HepG2 (cell line): ENCODE results near the gene ST6GALNAC6. TPM values are rescaled to one million over a fixed set of nuclear protein-coding genes. Genes with fewer than 3 reads are reported as not detected.

Experiments used
- ATAC-seq: fragments of 200-7000 bp; cut with Tn5 transposase; 3 replicates; pipeline ENCODE4 v1.9.1; 2020; ENCODE audit warnings: mild to moderate bottlenecking, moderate library complexity
- BruUV-seq: library from RNA; stranded (reverse); fragments of 400-500 nt; replicated peaks from 2 replicates; lab custom pipeline; 2021; lab: Mats Ljungman, UMichigan
- CTCF ChIA-PET: fragments of 300-600 bp; formaldehyde crosslinking; extraction: SDS; loops from one replicate; lab custom pipeline; 2021; ENCODE audit warnings: low total read pairs, inconsistent platforms, low intra/inter-chr PET ratio; lab: Yijun Ruan, JAX
- POLR2A ChIA-PET: fragments of 350-600 bp; sonication (Branson Sonifier 250); formaldehyde crosslinking; loops from one replicate; lab custom pipeline; 2020; ENCODE audit warnings: antibody characterized with exemption, inconsistent platforms; lab: Yijun Ruan, JAX
- DNase-seq: peaks from one replicate; pipeline ENCODE4 v3.0.0-alpha.2; 2015; ENCODE audit warnings: low spot score
- FAIRE-seq: peaks from 3 replicates; lab custom pipeline; 2011; peaks lifted over from hg19 to GRCh38; lab: Jason Lieb, UNC
- H2AFZ ChIP-seq: one replicate; pipeline ENCODE4 v1.6.1; 2011; ENCODE audit warnings: low read length, inconsistent platforms
- H3K27ac ChIP-seq: fragments of 300-600 bp; 3 replicates; pipeline ENCODE4 v1.8.0; 2011; ENCODE audit warnings: mixed run types, mild to moderate bottlenecking, mixed read lengths, low read length, inconsistent platforms; ENCODE audit not compliant: insufficient read depth; ENCODE audit errors: extremely low read length
- H3K27me3 ChIP-seq, 2 experiments: fragments of 200-600 bp in 1 of 2; 2 replicates in 1 of 2; 3 replicates in 1 of 2; pipeline versions ENCODE4 v1.6.0 to v1.8.0; 2011; ENCODE audit warnings: low read length in 2 of 2, mild to moderate bottlenecking in 2 of 2, moderate library complexity in 2 of 2, inconsistent platforms in 1 of 2; ENCODE audit not compliant: insufficient read depth in 2 of 2, control insufficient read depth in 1 of 2
- H3K36me3 ChIP-seq, 2 experiments: fragments of 200-600 bp in 1 of 2; replicated peaks in 1 of 2; 2 replicates in 1 of 2; 3 replicates in 1 of 2; pipeline versions ENCODE4 v1.5.1 to v1.8.0; 2011; ENCODE audit warnings: low read length in 2 of 2, inconsistent platforms in 1 of 2; ENCODE audit not compliant: insufficient read depth in 2 of 2, control insufficient read depth in 1 of 2
- H3K4me1 ChIP-seq: 2 replicates; pipeline ENCODE4 v1.5.1; 2012; ENCODE audit warnings: low read length, inconsistent platforms; ENCODE audit not compliant: insufficient read depth
- H3K4me2 ChIP-seq: 2 replicates; pipeline ENCODE4 v1.6.0; 2011; ENCODE audit warnings: low read depth, low read length, inconsistent platforms
- H3K4me3 ChIP-seq, 3 experiments: fragments of 200-600 bp in 1 of 3; sonication (generic), shearing (Covaris generic) in 1 of 3; replicated peaks in 1 of 3; 2 replicates each; pipeline ENCODE4 v1.5.1; 2011 to 2016; ENCODE audit warnings: low read length in 3 of 3, inconsistent platforms in 2 of 3, low read depth in 2 of 3, mild to moderate bottlenecking in 2 of 3, control low read depth in 1 of 3, mixed read lengths in 1 of 3; ENCODE audit not compliant: insufficient read depth in 1 of 3
- H3K79me2 ChIP-seq: one replicate; pipeline ENCODE4 v1.6.1; 2011; ENCODE audit warnings: low read length, inconsistent platforms; ENCODE audit not compliant: insufficient read depth
- H3K9ac ChIP-seq: 2 replicates; pipeline ENCODE4 v1.6.0; 2011; ENCODE audit warnings: mild to moderate bottlenecking, low read depth, low read length, inconsistent platforms; ENCODE audit not compliant: insufficient read depth
- H3K9me3 ChIP-seq: 2 replicates; pipeline ENCODE4 v1.5.1; 2012; ENCODE audit warnings: mild to moderate bottlenecking, low read length
- H4K20me1 ChIP-seq: 2 replicates; pipeline ENCODE4 v1.6.0; 2011; ENCODE audit warnings: inconsistent platforms, mild to moderate bottlenecking, low read length, moderate library complexity; ENCODE audit not compliant: insufficient read depth
- MED1 ChIP-seq: sonication (generic); formaldehyde crosslinking; IDR thresholded peaks from 2 replicates; pipeline ENCODE4 v1.4.0; 2020; ENCODE audit warnings: missing genetic modification reagents
- MED13 ChIP-seq: sonication (generic); formaldehyde crosslinking; IDR thresholded peaks from 2 replicates; pipeline ENCODE4 v1.5.0; 2020; ENCODE audit warnings: missing genetic modification reagents
- MEIS2 ChIP-seq: sonication (generic); formaldehyde crosslinking; IDR thresholded peaks from 2 replicates; pipeline ENCODE4 v1.9.0; 2021; ENCODE audit warnings: mild to moderate bottlenecking, missing genetic modification reagents
- RFX1 ChIP-seq: fragments of 450-650 bp; IDR thresholded peaks from 2 replicates; pipeline ENCODE4 v1.6.1; 2017
- U2AF1 ChIP-seq: fragments of 200-400 bp; formaldehyde crosslinking; optimal IDR thresholded peaks from 2 replicates; pipeline ENCODE3; 2017; ENCODE audit warnings: mild to moderate bottlenecking, low read depth, low read length
- ZBTB21 ChIP-seq: sonication (generic); formaldehyde crosslinking; IDR thresholded peaks from 2 replicates; pipeline ENCODE4 v1.4.0; 2020; ENCODE audit warnings: missing genetic modification reagents
- WGBS: methylation state at CpG from one replicate; pipeline ENCODE4 v1.1.6; 2017; ENCODE audit warnings: low lambda C conversion rate; 5-methylcytosine and 5-hydroxymethylcytosine counted together
- in situ Hi-C: cut with HindIII; loops from 2 replicates; pipeline ENCODE4 v1.10.0; 2017; ENCODE audit warnings: low pct_unique_long_range_greater_than_20kb; ENCODE audit not compliant: extremely low pct_ligation_motif_present
- intact Hi-C: fragments of 100-400 bp; cut with micrococcal nuclease; formaldehyde crosslinking; loops from one replicate; pipeline ENCODE4 v1.10.0; 2022; ENCODE audit not compliant: unreplicated experiment
- polyA plus RNA-seq, 8 experiments: library from polyadenylated mRNA; depleted of rRNA in 3 of 8; stranded (reverse) in 7 of 8; unstranded in 1 of 8; fragments of >200 nt; fragmentation: Illumina TruSeq in 4 of 8; extraction: Trizol in 4 of 8; gene quantifications; 2 replicates each; pipeline versions ENCODE4 v1.2.1 to v1.2.3, GENCODE V29; 2011 to 2016; ENCODE audit warnings: low read depth in 4 of 8, missing spikeins in 1 of 8, mixed read lengths in 1 of 8; ENCODE audit not compliant: insufficient read depth in 1 of 8
- total RNA-seq, 5 experiments: library from RNA; depleted of rRNA; stranded (reverse); fragments of >200 nt; fragmentation: Illumina TruSeq; extraction: Trizol; gene quantifications; 2 replicates each; pipeline ENCODE4 v1.2.3, GENCODE V29; 2016; ENCODE audit warnings: low read depth in 1 of 5
- TF ChIP-seq, protein P1 (sequence below): sonication (generic); formaldehyde crosslinking; IDR thresholded peaks from 2 replicates; pipeline ENCODE4 v1.8.1; 2023; ENCODE audit warnings: mild to moderate bottlenecking, moderate library complexity, missing genetic modification reagents
- TF ChIP-seq, protein P2 (sequence below): sonication (generic); formaldehyde crosslinking; IDR thresholded peaks from 2 replicates; pipeline ENCODE4 v1.5.0; 2020; ENCODE audit warnings: mild to moderate bottlenecking, missing genetic modification reagents, borderline replicate concordance

ST6GALNAC6 gene
- total and polyA plus RNA-seq, 2 of the 13 experiments (the other 11 are each of a cell fraction or from before 2014, with no cell fraction given), result 18.5 to 65.4 TPM

DNA sequence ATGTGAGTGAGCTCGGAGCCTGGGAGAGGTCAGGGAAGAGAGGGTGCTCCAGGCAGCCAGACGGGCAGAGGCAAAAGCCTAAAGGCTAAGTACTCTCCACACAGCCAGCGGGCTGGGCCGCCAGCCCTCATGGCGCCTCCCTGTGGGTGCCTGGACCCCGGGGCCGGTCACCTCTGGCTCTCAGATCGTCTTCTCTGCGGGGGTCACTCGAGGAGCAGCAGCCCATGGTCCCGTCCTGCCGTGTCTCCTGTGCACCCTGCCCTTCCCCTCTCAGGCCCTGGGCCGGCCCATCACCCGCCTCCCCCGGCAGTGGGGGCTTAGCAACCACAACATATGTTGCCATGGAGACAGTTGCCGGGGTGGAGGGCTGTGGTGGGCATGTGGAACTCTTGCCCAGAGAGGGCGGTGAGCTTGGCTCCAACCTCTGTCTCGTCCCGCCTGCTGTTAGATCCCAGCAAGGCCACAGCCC, 26.1 kb downstream of the ST6GALNAC6 start:
- no TSS peak for BruUV-seq

DNA sequence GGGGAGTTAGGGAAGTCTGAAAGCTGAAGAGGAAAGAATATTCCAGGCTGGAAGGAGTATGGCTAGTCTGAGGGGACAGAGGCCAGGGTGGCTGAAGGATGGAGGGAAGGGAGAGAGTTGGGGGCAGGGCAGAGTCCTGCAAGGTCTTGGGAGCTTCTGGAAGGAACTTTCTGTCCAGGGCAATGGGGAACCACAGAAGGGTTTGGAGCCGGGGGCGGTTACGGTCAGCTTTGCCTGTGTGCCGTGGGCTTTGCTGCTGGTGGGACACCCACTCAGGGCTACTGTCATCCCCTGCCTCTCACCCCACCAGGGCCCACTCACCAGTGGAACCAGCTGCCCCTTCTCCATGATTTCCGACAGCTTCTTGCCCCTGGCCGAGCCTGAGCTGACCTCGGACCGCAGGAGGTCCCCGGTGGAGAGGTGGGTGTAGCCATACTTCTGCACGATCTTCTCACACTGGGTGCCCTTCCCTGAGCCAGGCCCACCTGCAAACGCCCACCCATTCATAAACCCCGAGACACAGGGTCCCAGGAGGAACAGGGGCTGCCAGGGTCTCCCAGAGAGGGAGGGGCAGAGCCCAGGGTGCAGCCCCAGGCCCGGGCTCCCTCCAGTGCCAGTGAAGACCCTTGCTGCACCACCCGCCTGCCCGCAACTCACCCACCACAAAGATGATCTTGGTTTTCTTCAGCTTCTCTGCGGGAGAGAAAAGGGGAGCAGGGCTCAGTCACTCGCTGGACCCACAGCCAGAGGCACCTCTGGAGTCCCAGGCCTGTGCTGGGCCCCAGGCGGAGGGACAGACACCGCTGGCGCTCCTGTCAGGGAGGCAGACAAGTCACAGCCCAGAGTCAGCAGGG, 26.8 kb downstream of the ST6GALNAC6 start:
- Histone ChIP-seq H3K4me2 (no peak overlapping the region), H3K4me3 (no peak overlapping the region), H3K4me1 (peaks cover 33% of the 10 kb centered on the region), H4K20me1 (no peaks in the 10 kb centered on the region), H3K27ac (no peak overlapping the region), H2AFZ (no peak overlapping the region), H3K27me3 (no peaks in the 10 kb centered on the region), H3K79me2 (no peaks in the 10 kb centered on the region), H3K9me3 (no peaks in the 10 kb centered on the region), H3K9ac (no peak overlapping the region), H3K36me3 (no peaks in the 10 kb centered on the region; a peak in 1 of 5 replicates)
- no peak for ATAC-seq
- WGBS, result 92% methylated on average over 11 of the region's 20 CpGs
- no peak for FAIRE-seq
- BruUV-seq, result no TSS peak
- in situ Hi-C loops, result loop anchor here (5.0 kb wide), 1 partner anchor 45 kb away; the partner anchor contains the start of gene ST6GALNAC4
- ChIA-PET CTCF (no interaction called here), POLR2A (no interaction called here)
- DNase-seq, result no peak
- intact Hi-C loops, result no loop called here
- TF ChIP-seq ZBTB21 (no peak), U2AF1 (no peak), MEIS2 (CRISPR knock-in tag) (no peak), MED13 (no peak)
- TF ChIP-seq, protein P1, sequence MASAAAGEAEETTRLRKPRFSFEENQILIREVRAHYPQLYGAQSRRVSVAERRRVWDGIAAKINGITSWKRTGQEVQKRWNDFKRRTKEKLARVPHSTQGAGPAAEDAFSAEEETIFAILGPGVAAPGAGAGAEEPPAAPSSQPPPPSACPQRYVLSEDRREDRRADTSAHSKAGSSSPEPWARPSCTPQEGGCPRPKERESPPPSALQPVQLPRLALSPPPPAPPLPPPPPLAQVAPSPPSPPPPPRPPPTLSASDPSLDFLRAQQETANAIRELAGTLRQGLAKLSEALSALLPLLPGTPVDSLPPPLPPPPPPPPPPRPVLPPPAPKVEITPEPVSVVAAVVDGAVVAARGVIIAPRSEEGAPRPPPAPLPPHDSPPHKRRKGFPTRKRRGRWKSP (CRISPR knock-in tag), result no peak
- TF ChIP-seq, protein P2, sequence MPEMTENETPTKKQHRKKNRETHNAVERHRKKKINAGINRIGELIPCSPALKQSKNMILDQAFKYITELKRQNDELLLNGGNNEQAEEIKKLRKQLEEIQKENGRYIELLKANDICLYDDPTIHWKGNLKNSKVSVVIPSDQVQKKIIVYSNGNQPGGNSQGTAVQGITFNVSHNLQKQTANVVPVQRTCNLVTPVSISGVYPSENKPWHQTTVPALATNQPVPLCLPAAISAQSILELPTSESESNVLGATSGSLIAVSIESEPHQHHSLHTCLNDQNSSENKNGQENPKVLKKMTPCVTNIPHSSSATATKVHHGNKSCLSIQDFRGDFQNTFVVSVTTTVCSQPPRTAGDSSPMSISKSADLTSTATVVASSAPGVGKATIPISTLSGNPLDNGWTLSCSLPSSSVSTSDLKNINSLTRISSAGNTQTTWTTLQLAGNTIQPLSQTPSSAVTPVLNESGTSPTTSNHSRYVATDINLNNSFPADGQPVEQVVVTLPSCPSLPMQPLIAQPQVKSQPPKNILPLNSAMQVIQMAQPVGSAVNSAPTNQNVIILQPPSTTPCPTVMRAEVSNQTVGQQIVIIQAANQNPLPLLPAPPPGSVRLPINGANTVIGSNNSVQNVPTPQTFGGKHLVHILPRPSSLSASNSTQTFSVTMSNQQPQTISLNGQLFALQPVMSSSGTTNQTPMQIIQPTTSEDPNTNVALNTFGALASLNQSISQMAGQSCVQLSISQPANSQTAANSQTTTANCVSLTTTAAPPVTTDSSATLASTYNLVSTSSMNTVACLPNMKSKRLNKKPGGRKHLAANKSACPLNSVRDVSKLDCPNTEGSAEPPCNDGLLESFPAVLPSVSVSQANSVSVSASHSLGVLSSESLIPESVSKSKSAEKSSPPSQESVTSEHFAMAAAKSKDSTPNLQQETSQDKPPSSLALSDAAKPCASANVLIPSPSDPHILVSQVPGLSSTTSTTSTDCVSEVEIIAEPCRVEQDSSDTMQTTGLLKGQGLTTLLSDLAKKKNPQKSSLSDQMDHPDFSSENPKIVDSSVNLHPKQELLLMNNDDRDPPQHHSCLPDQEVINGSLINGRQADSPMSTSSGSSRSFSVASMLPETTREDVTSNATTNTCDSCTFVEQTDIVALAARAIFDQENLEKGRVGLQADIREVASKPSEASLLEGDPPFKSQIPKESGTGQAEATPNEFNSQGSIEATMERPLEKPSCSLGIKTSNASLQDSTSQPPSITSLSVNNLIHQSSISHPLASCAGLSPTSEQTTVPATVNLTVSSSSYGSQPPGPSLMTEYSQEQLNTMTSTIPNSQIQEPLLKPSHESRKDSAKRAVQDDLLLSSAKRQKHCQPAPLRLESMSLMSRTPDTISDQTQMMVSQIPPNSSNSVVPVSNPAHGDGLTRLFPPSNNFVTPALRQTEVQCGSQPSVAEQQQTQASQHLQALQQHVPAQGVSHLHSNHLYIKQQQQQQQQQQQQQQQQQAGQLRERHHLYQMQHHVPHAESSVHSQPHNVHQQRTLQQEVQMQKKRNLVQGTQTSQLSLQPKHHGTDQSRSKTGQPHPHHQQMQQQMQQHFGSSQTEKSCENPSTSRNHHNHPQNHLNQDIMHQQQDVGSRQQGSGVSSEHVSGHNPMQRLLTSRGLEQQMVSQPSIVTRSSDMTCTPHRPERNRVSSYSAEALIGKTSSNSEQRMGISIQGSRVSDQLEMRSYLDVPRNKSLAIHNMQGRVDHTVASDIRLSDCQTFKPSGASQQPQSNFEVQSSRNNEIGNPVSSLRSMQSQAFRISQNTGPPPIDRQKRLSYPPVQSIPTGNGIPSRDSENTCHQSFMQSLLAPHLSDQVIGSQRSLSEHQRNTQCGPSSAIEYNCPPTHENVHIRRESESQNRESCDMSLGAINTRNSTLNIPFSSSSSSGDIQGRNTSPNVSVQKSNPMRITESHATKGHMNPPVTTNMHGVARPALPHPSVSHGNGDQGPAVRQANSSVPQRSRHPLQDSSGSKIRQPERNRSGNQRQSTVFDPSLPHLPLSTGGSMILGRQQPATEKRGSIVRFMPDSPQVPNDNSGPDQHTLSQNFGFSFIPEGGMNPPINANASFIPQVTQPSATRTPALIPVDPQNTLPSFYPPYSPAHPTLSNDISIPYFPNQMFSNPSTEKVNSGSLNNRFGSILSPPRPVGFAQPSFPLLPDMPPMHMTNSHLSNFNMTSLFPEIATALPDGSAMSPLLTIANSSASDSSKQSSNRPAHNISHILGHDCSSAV (CRISPR knock-in tag), result no peak

More for the DNA sequence above, 26.1 kb downstream of the ST6GALNAC6 start:
- no peak for ATAC-seq
- no peak for DNase-seq
- no peaks in the 10 kb centered on the region for H3K79me2 ChIP-seq
- H3K27me3 ChIP-seq, result no peaks in the 10 kb centered on the region
- H4K20me1 ChIP-seq, result no peaks in the 10 kb centered on the region
- intact Hi-C loops (no loop called here), in situ Hi-C loops (loop anchor here (5.0 kb wide), 1 partner anchor 44 kb away; the partner anchor contains the start of gene ST6GALNAC4)
- POLR2A ChIA-PET, result no interaction called here
- no peak overlapping the region for H3K9ac ChIP-seq
- H3K4me3 ChIP-seq, result no peak overlapping the region
- H3K36me3 ChIP-seq, result no peaks in the 10 kb centered on the region; a peak in 1 of 5 replicates
- peaks cover 39% of the 10 kb centered on the region for H3K4me1 ChIP-seq
- 0 out of 2 replicates have a peak, but pooled peaks have one; percentile 30 for TF ChIP-seq RFX1
- no peak for TF ChIP-seq MED1
- no peak overlapping the region for H2AFZ ChIP-seq
- H3K27ac ChIP-seq, result no peak overlapping the region
- no peaks in the 10 kb centered on the region for H3K9me3 ChIP-seq
- FAIRE-seq, result no peak
- CTCF ChIA-PET, result no interaction called here
- 20% methylated on average over 1 of the region's 19 CpGs for WGBS
- no peak overlapping the region for H3K4me2 ChIP-seq
